ENCODE data around the gene GSPT1.
A peak's percentile ranks its signal among the peaks of the same experiment; 100 is the strongest.
"Not testable (repeated sequence)": the region's sequence is repeated elsewhere in the genome, so short reads cannot be mapped to it uniquely, and the experiment has no call there.

Gene GSPT1

DNA sequence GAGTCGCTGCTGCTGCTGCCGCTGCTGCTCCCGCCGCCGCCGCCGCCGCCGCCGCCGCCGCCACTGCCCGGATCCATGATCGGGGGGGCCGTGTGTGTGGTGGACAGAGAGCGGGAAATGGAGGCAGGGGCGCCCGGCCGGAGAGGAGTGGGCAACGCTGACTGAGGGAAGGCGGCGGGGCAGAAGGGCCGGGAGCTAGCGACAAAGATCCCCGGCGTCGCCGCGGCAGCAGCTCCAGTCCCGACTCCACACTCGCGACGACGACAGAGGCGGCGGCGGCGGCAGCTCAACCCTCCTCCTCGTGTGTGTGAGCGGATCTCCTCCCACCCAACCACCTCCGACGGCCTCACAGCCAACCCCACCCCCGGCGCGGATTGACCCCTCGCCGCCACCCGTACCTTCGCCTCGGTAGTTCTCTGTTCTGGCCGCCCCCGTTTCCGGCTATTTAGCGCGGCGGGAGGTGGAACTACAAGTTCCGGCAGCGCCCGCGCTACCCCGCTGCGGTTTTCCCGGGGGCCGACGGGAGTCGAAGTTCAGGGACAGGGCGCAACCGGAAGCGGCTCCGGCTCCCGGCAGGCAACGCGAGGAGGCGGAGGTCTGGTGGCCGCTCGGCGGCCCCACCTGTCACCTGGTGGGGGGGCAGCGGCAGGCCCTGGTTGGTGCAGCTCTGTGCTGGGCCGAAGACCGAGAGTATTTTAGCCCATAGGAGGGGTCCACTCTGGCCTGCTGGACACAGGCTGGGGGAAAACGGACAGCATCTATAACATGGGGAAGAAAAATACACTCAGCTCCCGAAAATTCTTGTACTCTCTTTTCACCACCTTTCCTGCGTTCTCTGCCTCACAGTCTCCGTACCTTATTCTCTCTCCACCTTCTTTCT, at the start of gene GSPT1:
Gene GSPT1 (minus strand): TSS at position 313 of the 880 bp plus-strand sequence. CDS start 236 bp downstream, at position 77.
- Histone ChIP-seq H3K27me3 (ENCODE audit: control insufficient read depth in 1 of 2, insufficient read depth in 2 of 2, low read length in 2 of 2) (no peaks in the 10 kb centered on the region), H3K36me3 (ENCODE audit: control insufficient read depth in 1 of 2, insufficient read depth in 2 of 2, low read length in 2 of 2) (no peaks in the 10 kb centered on the region), H3K4me3 (ENCODE audit: low read depth in 1 of 2, low read length in 2 of 2) (peak within 1 kb of the TSS; percentile 87 to 94), H3K4me1 (ENCODE audit: control insufficient read depth in 1 of 2, insufficient read depth in 2 of 2, low read length in 2 of 2) (peaks cover 19 to 27% of the 10 kb centered on the region in 2 donors), H3K9me3 (ENCODE audit: control insufficient read depth in 1 of 2, low read length in 2 of 2) (no peaks in the 10 kb centered on the region), H3K27ac (ENCODE audit: low read depth, low read length) (peak within 1 kb of the TSS; percentile 91), H3K9ac (ENCODE audit: low read depth in 1 of 2, low read length in 2 of 2) (peak within 1 kb of the TSS; percentile 70 to 93)

DNA sequence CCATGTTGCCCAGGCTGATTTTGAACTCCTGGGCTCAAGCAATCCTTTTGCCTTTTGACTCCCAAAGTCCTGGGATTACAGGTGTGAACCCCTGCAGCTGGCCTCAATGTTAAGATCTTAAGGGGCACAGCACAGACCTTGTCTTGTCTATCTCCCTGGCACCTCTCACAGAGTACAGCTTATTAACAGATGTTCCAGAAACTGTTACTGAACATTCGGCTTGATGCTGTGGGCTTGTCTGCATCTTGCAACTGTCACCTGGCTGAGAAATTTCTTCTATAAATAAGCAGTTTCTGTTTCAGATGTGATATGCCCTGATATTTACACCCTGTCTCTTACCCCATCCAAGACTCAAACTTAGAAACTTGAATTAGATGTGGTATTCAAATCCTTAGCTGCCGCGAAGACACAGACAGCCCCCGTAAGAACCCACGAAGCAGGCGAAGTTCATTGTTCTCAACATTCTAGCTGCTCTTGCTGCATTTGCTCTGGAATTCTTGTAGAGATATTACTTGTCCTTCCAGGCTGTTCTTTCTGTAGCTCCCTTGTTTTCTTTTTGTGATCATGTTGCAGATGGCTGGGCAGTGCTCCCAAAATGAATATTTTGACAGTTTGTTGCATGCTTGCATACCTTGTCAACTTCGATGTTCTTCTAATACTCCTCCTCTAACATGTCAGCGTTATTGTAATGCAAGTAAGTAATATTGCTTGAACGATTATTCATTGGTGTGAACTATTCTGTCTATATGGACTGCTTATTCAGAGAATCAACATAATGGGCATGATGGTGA, 49.2 kb upstream of the GSPT1 start, which contains the start of gene TNFRSF17:
Gene TNFRSF17 (plus strand): TSS at position 450 of the 791 bp plus-strand sequence. CDS start 115 bp downstream, at position 565.
- no peaks in the 10 kb centered on the region for H3K36me3 ChIP-seq (ENCODE audit: control insufficient read depth in 1 of 2, insufficient read depth in 2 of 2, low read length in 2 of 2)
- H3K9ac ChIP-seq (ENCODE audit: low read depth in 1 of 2, low read length in 2 of 2), result peak within 1 kb of the TSS in 1 of 2 donors; percentile 22
- H3K4me3 ChIP-seq (ENCODE audit: low read depth in 1 of 2, low read length in 2 of 2), result peak within 1 kb of the TSS in 1 of 2 donors; percentile 43
- no peaks in the 10 kb centered on the region for H3K4me1 ChIP-seq (ENCODE audit: control insufficient read depth in 1 of 2, insufficient read depth in 2 of 2, low read length in 2 of 2)
- no peaks in the 10 kb centered on the region for H3K9me3 ChIP-seq (ENCODE audit: control insufficient read depth in 1 of 2, low read length in 2 of 2)
- no peak within 1 kb of the TSS for H3K27ac ChIP-seq (ENCODE audit: low read depth, low read length)
- no peaks in the 10 kb centered on the region for H3K27me3 ChIP-seq (ENCODE audit: control insufficient read depth in 1 of 2, insufficient read depth in 2 of 2, low read length in 2 of 2)

DNA sequence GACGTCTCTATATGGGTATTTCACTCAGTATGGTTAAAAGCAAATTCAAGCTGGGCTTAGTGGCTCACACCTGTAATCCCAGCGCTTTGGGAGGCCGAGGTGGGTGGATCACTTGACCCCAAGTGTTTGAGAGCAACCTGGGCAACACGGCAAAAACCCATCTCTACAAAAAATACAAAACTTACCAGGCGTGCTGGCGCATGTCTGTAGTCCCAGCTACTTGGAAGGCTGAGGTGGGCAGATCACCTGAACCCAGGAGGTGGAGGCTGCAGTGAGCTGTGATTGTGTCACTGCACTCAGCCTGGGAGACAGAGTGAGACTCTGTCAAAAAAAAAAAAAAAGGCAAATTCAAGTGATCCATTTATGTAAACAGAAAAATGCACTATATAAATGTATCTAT, 48.0 kb upstream of the GSPT1 start:
- no peaks in the 10 kb centered on the region for H3K36me3 ChIP-seq (ENCODE audit: control insufficient read depth in 1 of 2, insufficient read depth in 2 of 2, low read length in 2 of 2)
- no peaks in the 10 kb centered on the region for H3K9me3 ChIP-seq (ENCODE audit: control insufficient read depth in 1 of 2, low read length in 2 of 2)
- no peak overlapping the region for H3K9ac ChIP-seq (ENCODE audit: low read depth in 1 of 2, low read length in 2 of 2)
- H3K27me3 ChIP-seq (ENCODE audit: control insufficient read depth in 1 of 2, insufficient read depth in 2 of 2, low read length in 2 of 2), result no peaks in the 10 kb centered on the region
- H3K4me1 ChIP-seq (ENCODE audit: control insufficient read depth in 1 of 2, insufficient read depth in 2 of 2, low read length in 2 of 2), result no peaks in the 10 kb centered on the region
- H3K4me3 ChIP-seq (ENCODE audit: low read depth in 1 of 2, low read length in 2 of 2), result no peak overlapping the region
- no peak overlapping the region for H3K27ac ChIP-seq (ENCODE audit: low read depth, low read length)

DNA sequence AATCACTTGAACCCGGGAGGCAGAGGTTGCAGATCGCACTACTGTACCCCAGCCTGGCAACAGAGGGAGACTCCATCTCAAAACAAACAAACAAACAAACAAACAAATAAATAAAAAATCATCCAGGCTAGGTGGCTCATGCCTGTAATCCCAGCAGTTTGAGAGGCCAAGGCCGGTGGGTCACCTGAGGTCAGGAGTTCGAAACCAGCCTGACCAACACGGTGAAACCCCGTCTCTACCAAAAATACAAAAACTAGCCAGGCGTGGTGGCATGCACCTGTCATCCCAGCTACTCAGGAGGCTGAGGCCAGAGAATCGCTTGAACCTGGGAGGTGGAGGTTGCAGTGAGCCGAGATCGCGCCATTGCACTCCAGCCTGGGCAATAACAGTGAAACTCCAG, 47.2 kb upstream of the GSPT1 start:
- H3K9ac ChIP-seq (ENCODE audit: low read depth in 1 of 2, low read length in 2 of 2), result not testable (repeated sequence)

DNA sequence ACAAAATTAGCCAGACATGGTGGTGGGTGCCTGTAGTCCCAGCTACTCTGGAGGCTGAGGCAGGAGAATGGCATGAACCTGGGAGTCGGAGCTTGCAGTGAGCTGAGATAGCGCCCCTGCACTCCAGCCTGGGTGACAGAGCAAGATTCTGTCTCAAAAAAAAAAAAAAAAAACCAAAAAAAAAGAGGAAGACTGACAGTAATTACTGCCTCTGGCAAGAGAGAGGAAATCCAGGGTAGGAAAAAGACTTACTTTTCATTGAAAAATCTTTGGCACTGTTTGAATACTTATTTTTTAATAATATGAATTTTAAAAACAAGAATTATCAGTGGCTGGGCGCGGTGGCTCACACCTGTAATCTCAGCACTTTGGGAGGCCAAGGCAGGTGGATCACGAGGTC, 46.7 kb upstream of the GSPT1 start:
- not testable (repeated sequence) for H3K36me3 ChIP-seq (ENCODE audit: control insufficient read depth in 1 of 2, insufficient read depth in 2 of 2, low read length in 2 of 2); H3K9ac ChIP-seq (ENCODE audit: low read depth in 1 of 2, low read length in 2 of 2); H3K4me1 ChIP-seq (ENCODE audit: control insufficient read depth in 1 of 2, insufficient read depth in 2 of 2, low read length in 2 of 2); H3K27ac ChIP-seq (ENCODE audit: low read depth, low read length); H3K27me3 ChIP-seq (ENCODE audit: control insufficient read depth in 1 of 2, insufficient read depth in 2 of 2, low read length in 2 of 2); H3K4me3 ChIP-seq (ENCODE audit: low read depth in 1 of 2, low read length in 2 of 2); H3K9me3 ChIP-seq (ENCODE audit: control insufficient read depth in 1 of 2, low read length in 2 of 2)

More for the DNA sequence above, 47.2 kb upstream of the GSPT1 start:
- H3K4me3 ChIP-seq (ENCODE audit: low read depth in 1 of 2, low read length in 2 of 2); H3K27ac ChIP-seq (ENCODE audit: low read depth, low read length); H3K36me3 ChIP-seq (ENCODE audit: control insufficient read depth in 1 of 2, insufficient read depth in 2 of 2, low read length in 2 of 2); H3K4me1 ChIP-seq (ENCODE audit: control insufficient read depth in 1 of 2, insufficient read depth in 2 of 2, low read length in 2 of 2); H3K9me3 ChIP-seq (ENCODE audit: control insufficient read depth in 1 of 2, low read length in 2 of 2); H3K27me3 ChIP-seq (ENCODE audit: control insufficient read depth in 1 of 2, insufficient read depth in 2 of 2, low read length in 2 of 2): not testable (repeated sequence)

DNA sequence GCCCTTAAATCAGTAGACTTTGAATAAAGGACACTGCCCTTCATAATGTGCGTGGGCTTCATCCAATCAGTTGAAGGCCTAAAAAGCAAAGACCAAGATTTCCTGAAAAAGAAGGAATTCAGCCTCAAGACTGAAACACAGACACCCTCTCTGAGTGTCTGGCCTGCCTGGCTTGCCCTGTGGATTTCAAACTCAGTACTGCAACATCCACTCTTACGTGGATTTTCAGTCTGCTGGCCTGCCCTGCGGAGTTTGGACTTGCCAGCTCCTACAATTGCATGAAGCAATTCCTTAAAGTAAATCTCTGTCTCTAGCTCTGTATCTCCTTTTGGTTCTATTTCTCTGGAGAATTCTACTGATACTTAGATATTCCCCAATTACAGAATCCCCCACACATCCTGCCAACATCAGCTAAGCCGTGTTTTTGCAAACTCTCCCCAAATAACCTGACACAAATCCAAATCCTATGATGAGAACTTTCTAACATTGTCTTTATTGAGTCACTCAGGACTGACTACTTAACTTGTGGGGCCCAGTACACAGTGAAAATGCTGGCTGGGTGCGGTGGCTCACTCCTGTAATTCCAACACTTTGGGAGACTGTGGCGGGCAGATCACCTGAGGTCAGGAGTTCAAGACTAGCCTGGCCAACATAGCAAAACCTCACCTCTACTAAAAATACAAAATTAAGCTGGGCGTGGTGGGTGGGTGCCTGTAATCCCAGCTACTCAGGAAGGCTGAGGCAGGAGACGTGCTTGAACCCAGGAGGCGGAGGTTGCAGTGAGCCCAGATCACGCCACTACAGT, 42.0 kb upstream of the GSPT1 start:
- no peak overlapping the region for H3K9ac ChIP-seq (ENCODE audit: low read depth in 1 of 2, low read length in 2 of 2)
- no peak overlapping the region for H3K27ac ChIP-seq (ENCODE audit: low read depth, low read length)
- no peaks in the 10 kb centered on the region for H3K9me3 ChIP-seq (ENCODE audit: control insufficient read depth in 1 of 2, low read length in 2 of 2)
- no peaks in the 10 kb centered on the region for H3K4me1 ChIP-seq (ENCODE audit: control insufficient read depth in 1 of 2, insufficient read depth in 2 of 2, low read length in 2 of 2)
- H3K36me3 ChIP-seq (ENCODE audit: control insufficient read depth in 1 of 2, insufficient read depth in 2 of 2, low read length in 2 of 2), result no peaks in the 10 kb centered on the region
- no peaks in the 10 kb centered on the region for H3K27me3 ChIP-seq (ENCODE audit: control insufficient read depth in 1 of 2, insufficient read depth in 2 of 2, low read length in 2 of 2)
- H3K4me3 ChIP-seq (ENCODE audit: low read depth in 1 of 2, low read length in 2 of 2), result no peak overlapping the region

DNA sequence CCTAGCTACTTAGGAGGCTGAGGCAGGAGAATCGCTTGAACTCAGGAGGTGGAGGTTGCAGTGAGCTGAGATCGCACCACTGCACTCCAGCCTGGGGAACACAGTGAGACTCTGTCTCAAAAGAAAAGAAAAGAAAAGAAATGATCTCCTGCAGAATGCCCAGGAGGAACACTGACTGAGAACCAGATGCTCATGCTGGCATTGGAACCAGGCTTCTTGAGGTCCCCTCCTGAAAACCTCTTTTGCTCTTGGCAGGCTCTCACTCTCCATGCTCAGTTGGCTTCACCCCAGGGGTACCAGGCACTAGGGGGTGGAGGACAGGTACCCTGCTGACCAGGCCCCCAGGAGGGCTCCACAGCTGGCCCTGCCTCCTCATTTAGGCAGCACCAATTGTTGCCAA, 40.8 kb upstream of the GSPT1 start:
- no peaks in the 10 kb centered on the region for H3K36me3 ChIP-seq (ENCODE audit: control insufficient read depth in 1 of 2, insufficient read depth in 2 of 2, low read length in 2 of 2)
- H3K27ac ChIP-seq (ENCODE audit: low read depth, low read length), result no peak overlapping the region
- H3K27me3 ChIP-seq (ENCODE audit: control insufficient read depth in 1 of 2, insufficient read depth in 2 of 2, low read length in 2 of 2), result no peaks in the 10 kb centered on the region
- no peaks in the 10 kb centered on the region for H3K4me1 ChIP-seq (ENCODE audit: control insufficient read depth in 1 of 2, insufficient read depth in 2 of 2, low read length in 2 of 2)
- H3K9me3 ChIP-seq (ENCODE audit: control insufficient read depth in 1 of 2, low read length in 2 of 2), result no peaks in the 10 kb centered on the region
- no peak overlapping the region for H3K4me3 ChIP-seq (ENCODE audit: low read depth in 1 of 2, low read length in 2 of 2)
- no peak overlapping the region for H3K9ac ChIP-seq (ENCODE audit: low read depth in 1 of 2, low read length in 2 of 2)

DNA sequence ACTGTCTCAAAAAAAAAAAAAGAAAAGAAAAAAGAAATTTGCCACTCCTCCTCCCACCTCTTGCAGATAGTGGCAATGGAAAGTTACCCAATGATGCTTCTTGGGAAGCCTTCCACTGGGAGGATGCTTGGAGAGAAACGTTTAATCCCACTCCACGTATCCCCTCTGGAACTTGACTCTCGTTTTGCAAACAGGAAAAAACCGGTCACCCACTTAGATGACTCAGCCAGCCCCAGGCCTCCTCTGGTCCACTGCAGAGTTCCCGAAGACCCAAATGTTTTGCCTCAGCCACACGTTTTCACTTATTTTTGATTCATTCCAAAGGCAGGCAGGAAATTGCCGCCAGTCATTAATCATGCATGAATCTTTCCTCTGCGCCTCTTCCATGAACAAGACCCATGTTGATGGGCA, 40.0 kb upstream of the GSPT1 start:
- H3K4me1 ChIP-seq (ENCODE audit: control insufficient read depth in 1 of 2, insufficient read depth in 2 of 2, low read length in 2 of 2), result no peaks in the 10 kb centered on the region
- H3K36me3 ChIP-seq (ENCODE audit: control insufficient read depth in 1 of 2, insufficient read depth in 2 of 2, low read length in 2 of 2), result no peaks in the 10 kb centered on the region
- H3K27ac ChIP-seq (ENCODE audit: low read depth, low read length), result no peak overlapping the region
- H3K9ac ChIP-seq (ENCODE audit: low read depth in 1 of 2, low read length in 2 of 2), result no peak overlapping the region
- no peak overlapping the region for H3K4me3 ChIP-seq (ENCODE audit: low read depth in 1 of 2, low read length in 2 of 2)
- H3K9me3 ChIP-seq (ENCODE audit: control insufficient read depth in 1 of 2, low read length in 2 of 2), result no peaks in the 10 kb centered on the region
- no peaks in the 10 kb centered on the region for H3K27me3 ChIP-seq (ENCODE audit: control insufficient read depth in 1 of 2, insufficient read depth in 2 of 2, low read length in 2 of 2)

DNA sequence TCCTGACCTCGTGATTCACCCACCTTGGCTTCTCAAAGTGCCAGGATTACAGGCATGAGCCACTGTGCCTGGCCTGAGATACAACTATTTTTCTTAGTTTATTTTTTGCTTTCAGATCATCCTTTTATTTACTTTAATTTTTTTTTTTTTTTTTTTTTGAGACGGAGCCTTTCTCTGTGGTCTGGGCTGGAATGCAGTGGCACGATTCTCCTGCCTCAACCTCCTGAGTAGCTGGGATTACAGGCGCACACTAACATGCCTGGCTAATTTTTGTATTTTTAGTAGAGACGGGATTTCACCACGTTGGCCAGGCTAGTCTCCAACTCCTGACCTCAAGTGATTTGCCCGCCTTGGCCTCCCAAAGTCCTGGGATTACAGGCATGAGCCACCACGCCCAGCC, 37.8 kb upstream of the GSPT1 start:
- not testable (repeated sequence) for H3K36me3 ChIP-seq (ENCODE audit: control insufficient read depth in 1 of 2, insufficient read depth in 2 of 2, low read length in 2 of 2); H3K27ac ChIP-seq (ENCODE audit: low read depth, low read length); H3K27me3 ChIP-seq (ENCODE audit: control insufficient read depth in 1 of 2, insufficient read depth in 2 of 2, low read length in 2 of 2); H3K9me3 ChIP-seq (ENCODE audit: control insufficient read depth in 1 of 2, low read length in 2 of 2); H3K4me1 ChIP-seq (ENCODE audit: control insufficient read depth in 1 of 2, insufficient read depth in 2 of 2, low read length in 2 of 2); H3K9ac ChIP-seq (ENCODE audit: low read depth in 1 of 2, low read length in 2 of 2); H3K4me3 ChIP-seq (ENCODE audit: low read depth in 1 of 2, low read length in 2 of 2)
